Measurements from ENCODE around the gene FBXL19. TPM values are rescaled to one million over a fixed set of nuclear protein-coding genes. Genes with fewer than 3 reads are reported as not detected.
A peak's percentile ranks its signal among the peaks of the same experiment; 100 is the strongest.

Gene FBXL19
- total and polyA plus RNA-seq, 5 donors from 2014 or later, result 0.14 to 13.0 (median 0.19) TPM; not detected in 1

- Histone ChIP-seq H3K36me3 (ENCODE audit: control insufficient read depth, insufficient read depth, low read length) (peaks cover 3% of the 10 kb centered on the region), H3K27me3 (ENCODE audit: control insufficient read depth, insufficient read depth, low read length) (no peaks in the 10 kb centered on the region), H3K27ac (ENCODE audit: insufficient read depth, low read length, poor library complexity, severe bottlenecking) (no peak overlapping the region), H3K4me1 (ENCODE audit: control insufficient read depth, insufficient read depth, low read length, poor library complexity, severe bottlenecking) (peaks cover 27% of the 10 kb centered on the region), H3K4me3 (ENCODE audit: low read depth, low read length) (no peak overlapping the region), H3K9me3 (ENCODE audit: control insufficient read depth in 2 of 2, low read length in 2 of 2) (no peaks in the 10 kb centered on the region)
- Mint-ChIP-seq H3K9me3 (no peaks in the 10 kb centered on the region), H3K27me3 (no peaks in the 10 kb centered on the region), H3K27ac (no peak overlapping the region), H3K4me3 (no peak overlapping the region), H3K4me1 (peaks cover 0 to 27% (median 13%) of the 10 kb centered on the region in 4 donors), H3K36me3 (peaks cover 8% of the 10 kb centered on the region)
- DNase-seq (no peak), ATAC-seq (ENCODE audit: low read depth in 2 of 2) (no peak)
These were observed 24.1 kb downstream of the FBXL19 start for GRCh38 chr16:30947541-30947858.

- H3K9me3 ChIP-seq (ENCODE audit: control insufficient read depth in 2 of 2, low read length in 2 of 2), result no peaks in the 10 kb centered on the region
- no peak for DNase-seq
- H3K27me3 Mint-ChIP-seq, result no peaks in the 10 kb centered on the region
- peak overlapping the region in 1 of 3 donors; percentile 31 for H3K27ac Mint-ChIP-seq
- no peak for ATAC-seq (ENCODE audit: low read depth in 2 of 2)
- no peak overlapping the region for H3K4me3 ChIP-seq (ENCODE audit: low read depth, low read length)
- H3K27ac ChIP-seq (ENCODE audit: insufficient read depth, low read length, poor library complexity, severe bottlenecking), result peak overlapping the region; percentile 63
- peaks cover 0 to 23% (median 13%) of the 10 kb centered on the region in 4 donors for H3K4me1 Mint-ChIP-seq
- peaks cover 3% of the 10 kb centered on the region for H3K36me3 ChIP-seq (ENCODE audit: control insufficient read depth, insufficient read depth, low read length)
- no peaks in the 10 kb centered on the region for H3K27me3 ChIP-seq (ENCODE audit: control insufficient read depth, insufficient read depth, low read length)
- peak overlapping the region in 2 of 4 donors; percentile 16 to 93 for H3K4me3 Mint-ChIP-seq
- H3K36me3 Mint-ChIP-seq, result peaks cover 8% of the 10 kb centered on the region
- no peaks in the 10 kb centered on the region for H3K9me3 Mint-ChIP-seq
- H3K4me1 ChIP-seq (ENCODE audit: control insufficient read depth, insufficient read depth, low read length, poor library complexity, severe bottlenecking), result peaks cover 27% of the 10 kb centered on the region
These were observed 24.7 kb downstream of the FBXL19 start for GRCh38 chr16:30947859-30948666.

GRCh38 chr16:30948667-30949649, 25.6 kb downstream of the FBXL19 start, which contains the start of gene ORAI3:
ORAI3 (plus strand) TSS chr16:30949068; CDS start chr16:30949290, 222 bp downstream.
- H3K9me3 ChIP-seq (ENCODE audit: control insufficient read depth in 2 of 2, low read length in 2 of 2), result no peaks in the 10 kb centered on the region
- H3K27me3 ChIP-seq (ENCODE audit: control insufficient read depth, insufficient read depth, low read length), result no peaks in the 10 kb centered on the region
- H3K4me1 ChIP-seq (ENCODE audit: control insufficient read depth, insufficient read depth, low read length, poor library complexity, severe bottlenecking), result peaks cover 27% of the 10 kb centered on the region
- Mint-ChIP-seq H3K36me3 (peaks cover 5% of the 10 kb centered on the region), H3K27me3 (no peaks in the 10 kb centered on the region), H3K9me3 (no peaks in the 10 kb centered on the region), H3K27ac (peak within 1 kb of the TSS; percentile 92 to 94 (median 92)), H3K4me3 (peak within 1 kb of the TSS; percentile 91 to 97 (median 94)), H3K4me1 (peaks cover 5 to 28% (median 16%) of the 10 kb centered on the region in 4 donors)
- H3K4me3 ChIP-seq (ENCODE audit: low read depth, low read length), result peak within 1 kb of the TSS; percentile 76
- peak within 1 kb of the TSS; percentile 63 for H3K27ac ChIP-seq (ENCODE audit: insufficient read depth, low read length, poor library complexity, severe bottlenecking)
- peaks cover 3% of the 10 kb centered on the region for H3K36me3 ChIP-seq (ENCODE audit: control insufficient read depth, insufficient read depth, low read length)
- DNase-seq, result peak; percentile 24 to 66 (median 27)
- peak; percentile 50 to 52 for ATAC-seq (ENCODE audit: low read depth in 2 of 2)

- DNase-seq (peak in 1 of 3 donors; percentile 74), ATAC-seq (ENCODE audit: low read depth in 2 of 2) (peak; percentile 42 to 51)
- H3K9me3 ChIP-seq (ENCODE audit: control insufficient read depth in 2 of 2, low read length in 2 of 2), result no peaks in the 10 kb centered on the region
- Mint-ChIP-seq H3K9me3 (no peaks in the 10 kb centered on the region), H3K27me3 (no peaks in the 10 kb centered on the region), H3K27ac (peak overlapping the region; percentile 92 to 94 (median 92)), H3K4me3 (peak overlapping the region; percentile 91 to 97 (median 94)), H3K4me1 (peaks cover 5 to 29% (median 18%) of the 10 kb centered on the region in 4 donors), H3K36me3 (no peaks in the 10 kb centered on the region)
- peak overlapping the region; percentile 76 for H3K4me3 ChIP-seq (ENCODE audit: low read depth, low read length)
- no peaks in the 10 kb centered on the region for H3K36me3 ChIP-seq (ENCODE audit: control insufficient read depth, insufficient read depth, low read length)
- no peaks in the 10 kb centered on the region for H3K27me3 ChIP-seq (ENCODE audit: control insufficient read depth, insufficient read depth, low read length)
- peak overlapping the region; percentile 63 for H3K27ac ChIP-seq (ENCODE audit: insufficient read depth, low read length, poor library complexity, severe bottlenecking)
- peaks cover 27% of the 10 kb centered on the region for H3K4me1 ChIP-seq (ENCODE audit: control insufficient read depth, insufficient read depth, low read length, poor library complexity, severe bottlenecking)
These were observed 26.5 kb downstream of the FBXL19 start for GRCh38 chr16:30949650-30950515.

- Mint-ChIP-seq H3K4me1 (peaks cover 5 to 29% (median 18%) of the 10 kb centered on the region in 4 donors), H3K27me3 (no peaks in the 10 kb centered on the region)
These were observed 27.2 kb downstream of the FBXL19 start for GRCh38 chr16:30950516-30951065.

GRCh38 chr16:30951193-30951592, 27.8 kb downstream of the FBXL19 start:
- Mint-ChIP-seq H3K4me1 (peaks cover 5 to 29% (median 18%) of the 10 kb centered on the region in 4 donors), H3K4me3 (peak overlapping the region; percentile 43 to 93 (median 60)), H3K36me3 (no peaks in the 10 kb centered on the region), H3K27me3 (no peaks in the 10 kb centered on the region), H3K9me3 (no peaks in the 10 kb centered on the region), H3K27ac (no peak overlapping the region)
- no peak for DNase-seq
- no peak overlapping the region for H3K4me3 ChIP-seq (ENCODE audit: low read depth, low read length)
- H3K27me3 ChIP-seq (ENCODE audit: control insufficient read depth, insufficient read depth, low read length), result no peaks in the 10 kb centered on the region
- no peak overlapping the region for H3K27ac ChIP-seq (ENCODE audit: insufficient read depth, low read length, poor library complexity, severe bottlenecking)
- peaks cover 27% of the 10 kb centered on the region for H3K4me1 ChIP-seq (ENCODE audit: control insufficient read depth, insufficient read depth, low read length, poor library complexity, severe bottlenecking)
- no peaks in the 10 kb centered on the region for H3K9me3 ChIP-seq (ENCODE audit: control insufficient read depth in 2 of 2, low read length in 2 of 2)
- no peak for ATAC-seq (ENCODE audit: low read depth in 2 of 2)
- H3K36me3 ChIP-seq (ENCODE audit: control insufficient read depth, insufficient read depth, low read length), result no peaks in the 10 kb centered on the region

More at GRCh38 chr16:30950516-30951065, 27.2 kb downstream of the FBXL19 start:
- peak overlapping the region in 2 of 3 donors; percentile 92 for H3K27ac Mint-ChIP-seq
- Histone ChIP-seq H3K36me3 (ENCODE audit: control insufficient read depth, insufficient read depth, low read length) (no peaks in the 10 kb centered on the region), H3K4me3 (ENCODE audit: low read depth, low read length) (peak overlapping the region; percentile 76), H3K4me1 (ENCODE audit: control insufficient read depth, insufficient read depth, low read length, poor library complexity, severe bottlenecking) (peaks cover 27% of the 10 kb centered on the region), H3K27me3 (ENCODE audit: control insufficient read depth, insufficient read depth, low read length) (no peaks in the 10 kb centered on the region), H3K27ac (ENCODE audit: insufficient read depth, low read length, poor library complexity, severe bottlenecking) (peak overlapping the region; percentile 63), H3K9me3 (ENCODE audit: control insufficient read depth in 2 of 2, low read length in 2 of 2) (no peaks in the 10 kb centered on the region)
- DNase-seq, result no peak
- peak in 1 of 2 donors; percentile 2 for ATAC-seq (ENCODE audit: low read depth in 2 of 2)
- H3K9me3 Mint-ChIP-seq, result no peaks in the 10 kb centered on the region
- H3K36me3 Mint-ChIP-seq, result no peaks in the 10 kb centered on the region
- peak overlapping the region; percentile 91 to 97 (median 94) for H3K4me3 Mint-ChIP-seq

Measured in CD4-positive, CD25-positive, alpha-beta regulatory T cell (primary cell).